Iris pigment epithelial cell (primary cell): ENCODE measurements around the gene PRPF31.
"Not testable (repeated sequence)": the region's sequence is repeated elsewhere in the genome, so short reads cannot be mapped to it uniquely, and the experiment has no call there.

Experiments used
- DNase-seq: peaks from one replicate; pipeline ENCODE4 v3.0.0-alpha.2; 2011; ENCODE audit warnings: low read depth

Gene PRPF31

GRCh38 chr19:54162884-54163283, 47.3 kb downstream of the PRPF31 start:
- DNase-seq, result no peak

GRCh38 chr19:54164369-54165068, 49.0 kb downstream of the PRPF31 start:
- peak; percentile 20 for DNase-seq

- DNase-seq, result no peak
Observed at GRCh38 chr19:54165222-54165621, 49.7 kb downstream of the PRPF31 start.

DNA sequence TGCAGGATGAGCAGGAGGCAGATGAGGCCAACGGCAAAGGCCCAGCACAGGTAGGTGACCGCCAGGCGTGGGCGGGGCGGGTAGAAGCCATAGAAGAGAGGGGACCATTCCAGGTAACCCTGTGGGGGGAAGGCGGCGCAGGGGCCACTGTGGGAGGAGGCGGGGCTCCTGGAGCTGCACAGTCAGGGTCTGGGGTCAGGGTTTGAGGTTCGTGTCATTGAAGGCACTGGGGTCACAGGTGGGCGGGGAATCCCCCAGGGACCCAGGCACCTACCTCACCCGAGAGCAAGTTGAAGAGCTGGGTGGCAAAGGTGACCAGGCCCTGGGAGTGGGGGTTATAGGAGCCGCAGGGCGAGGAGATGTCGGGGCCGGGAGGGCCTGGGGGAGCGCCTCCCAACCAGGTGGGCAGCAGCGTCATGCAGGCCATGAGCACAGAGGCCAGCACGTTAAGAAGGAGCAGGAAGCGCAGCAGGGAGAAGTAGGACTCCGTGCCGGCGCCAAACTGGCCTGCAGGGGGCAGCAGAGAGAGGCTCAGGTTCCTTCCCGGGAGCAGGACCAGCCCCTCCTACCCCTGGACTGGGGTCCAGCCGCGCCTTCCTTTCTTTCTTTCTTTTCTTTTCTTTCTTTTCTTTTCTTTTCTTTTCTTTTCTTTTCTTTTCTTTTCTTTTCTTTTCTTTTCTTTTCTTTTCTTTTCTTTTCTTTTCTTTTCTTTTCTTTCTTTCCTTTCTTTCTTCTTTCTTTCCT, 52.8 kb downstream of the PRPF31 start:
- peak; percentile 70 for DNase-seq

DNA sequence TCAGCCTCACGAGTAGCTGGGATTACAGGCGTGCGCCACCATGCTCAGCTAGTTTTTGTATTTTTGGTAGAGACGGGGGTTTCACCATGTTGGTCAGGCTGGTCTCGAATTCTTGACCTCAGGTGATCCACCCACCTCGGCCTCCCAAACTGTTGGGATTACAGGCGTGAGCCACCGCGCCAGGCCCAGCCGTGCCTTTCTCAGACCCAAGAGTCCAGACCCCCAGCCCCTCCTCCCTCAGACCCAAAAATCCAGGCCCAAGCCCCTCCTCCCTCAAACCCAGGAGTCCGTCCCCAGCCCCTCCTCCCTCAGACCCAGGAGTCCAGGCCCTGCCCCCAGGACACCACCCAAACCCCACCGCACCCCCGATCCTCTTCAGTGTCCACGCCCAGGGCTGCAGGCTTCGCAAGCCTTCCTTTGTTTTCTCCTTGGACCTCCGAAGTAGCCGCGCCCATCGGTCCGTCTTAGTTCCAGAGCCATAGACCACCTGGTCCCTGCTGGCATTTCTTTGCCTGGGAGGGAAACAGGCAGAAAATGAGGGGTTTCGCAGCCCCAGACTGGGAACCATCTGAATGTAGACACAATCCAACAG, 53.7 kb downstream of the PRPF31 start:
- DNase-seq, result no peak

DNA sequence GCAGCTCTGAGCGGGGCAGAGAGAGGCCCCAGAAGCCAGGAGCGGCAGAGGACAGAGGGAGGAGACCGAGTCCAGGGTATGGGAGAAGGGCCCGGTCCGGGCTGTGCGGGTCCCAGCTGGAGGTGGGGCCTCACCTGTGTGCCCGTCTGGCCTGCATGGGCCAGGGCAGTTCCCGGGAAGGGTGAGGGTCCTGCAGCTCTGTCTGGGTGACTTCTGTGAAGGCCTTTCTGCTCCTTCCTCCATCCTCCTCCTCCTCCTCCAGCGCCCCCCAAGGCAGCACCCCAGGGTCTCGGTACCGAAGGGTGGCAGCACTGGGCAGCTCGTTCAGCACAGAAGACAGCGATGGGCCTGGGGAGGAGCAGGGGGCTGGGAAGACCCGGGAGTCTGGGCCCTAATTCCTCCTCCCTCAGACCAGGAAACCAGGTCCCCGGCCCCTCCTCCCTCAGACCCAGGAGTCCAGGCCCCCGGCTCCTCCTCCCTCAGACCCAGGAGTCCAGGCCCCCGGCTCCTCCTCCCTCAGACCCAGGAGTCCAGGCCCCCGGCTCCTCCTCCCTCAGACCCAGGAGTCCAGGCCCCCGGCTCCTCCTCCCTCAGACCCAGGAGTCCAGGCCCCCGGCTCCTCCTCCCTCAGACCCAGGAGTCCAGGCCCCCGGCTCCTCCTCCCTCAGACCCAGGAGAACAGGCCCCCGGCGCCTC, 56.3 kb downstream of the PRPF31 start:
- DNase-seq, result not testable (repeated sequence)

DNA sequence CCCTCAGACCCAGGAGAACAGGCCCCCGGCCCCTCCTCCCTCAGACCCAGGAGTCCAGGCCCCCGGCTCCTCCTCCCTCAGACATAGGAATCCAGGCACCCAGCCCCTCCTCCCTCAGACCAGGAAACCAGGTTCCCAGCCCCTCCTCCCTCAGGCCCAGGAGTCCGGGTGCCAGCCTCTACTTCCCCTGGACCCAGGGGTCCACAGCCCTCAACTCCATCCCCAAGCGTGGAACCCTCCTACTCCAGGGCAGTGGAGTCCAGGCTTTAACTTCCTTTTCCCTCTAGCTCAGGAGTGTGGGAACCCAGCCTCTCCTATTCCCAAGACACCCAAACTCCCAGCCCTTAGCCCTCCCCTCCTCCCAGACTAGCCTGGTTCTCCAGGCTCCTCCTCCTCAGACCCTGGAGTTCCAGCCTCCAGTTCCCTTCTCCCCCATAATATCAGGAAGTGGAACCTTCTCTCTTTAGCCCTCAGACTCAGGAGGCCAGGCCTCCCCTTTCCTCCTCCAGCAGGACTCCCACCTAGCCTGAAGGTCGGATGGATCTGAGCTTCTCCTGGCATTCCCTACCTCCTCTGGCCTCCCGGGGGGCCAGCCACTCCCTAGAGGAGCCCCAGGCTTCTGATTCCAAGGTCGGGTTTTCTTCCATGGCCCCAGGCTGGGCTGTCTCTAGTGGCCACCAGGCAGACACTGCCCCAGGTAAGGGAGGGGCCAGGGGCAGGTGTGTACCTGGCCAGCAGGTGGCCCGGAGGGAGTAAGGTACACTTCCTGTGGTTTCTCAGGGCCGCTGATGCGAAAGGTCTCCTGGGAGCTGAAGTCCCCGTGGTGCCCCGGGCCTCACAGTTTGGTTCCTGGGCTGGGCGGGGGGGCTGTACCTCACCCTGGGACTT, 57.2 kb downstream of the PRPF31 start, which contains the start of gene TMC4:
Gene TMC4 (minus strand): TSS at position 690 of the 888 bp plus-strand sequence. CDS start 43 bp downstream, at position 647.
- no peak for DNase-seq

DNA sequence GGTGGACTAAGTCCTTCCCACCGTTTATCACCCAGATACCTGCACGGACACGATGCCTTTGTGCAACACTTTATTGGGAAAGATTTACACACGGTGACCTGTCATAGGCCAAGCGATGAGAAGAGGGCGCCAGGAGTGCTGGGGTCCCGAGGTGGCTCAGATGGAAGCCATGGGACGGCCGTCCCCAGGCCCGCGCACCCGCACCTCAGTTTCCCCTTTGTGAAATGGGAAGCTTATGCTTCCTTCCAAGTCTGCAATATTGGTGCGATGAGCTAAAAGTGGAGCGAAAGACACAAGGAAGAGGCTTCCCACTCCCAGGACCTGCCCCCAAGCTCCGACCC, 57.8 kb downstream of the PRPF31 start:
- no peak for DNase-seq

GRCh38 chr19:54173951-54174834, 58.6 kb downstream of the PRPF31 start:
- no peak for DNase-seq

- DNase-seq, result no peak
Observed at GRCh38 chr19:54178581-54179261, 63.2 kb downstream of the PRPF31 start.

GRCh38 chr19:54179262-54179852, 63.8 kb downstream of the PRPF31 start:
- no peak for DNase-seq

DNA sequence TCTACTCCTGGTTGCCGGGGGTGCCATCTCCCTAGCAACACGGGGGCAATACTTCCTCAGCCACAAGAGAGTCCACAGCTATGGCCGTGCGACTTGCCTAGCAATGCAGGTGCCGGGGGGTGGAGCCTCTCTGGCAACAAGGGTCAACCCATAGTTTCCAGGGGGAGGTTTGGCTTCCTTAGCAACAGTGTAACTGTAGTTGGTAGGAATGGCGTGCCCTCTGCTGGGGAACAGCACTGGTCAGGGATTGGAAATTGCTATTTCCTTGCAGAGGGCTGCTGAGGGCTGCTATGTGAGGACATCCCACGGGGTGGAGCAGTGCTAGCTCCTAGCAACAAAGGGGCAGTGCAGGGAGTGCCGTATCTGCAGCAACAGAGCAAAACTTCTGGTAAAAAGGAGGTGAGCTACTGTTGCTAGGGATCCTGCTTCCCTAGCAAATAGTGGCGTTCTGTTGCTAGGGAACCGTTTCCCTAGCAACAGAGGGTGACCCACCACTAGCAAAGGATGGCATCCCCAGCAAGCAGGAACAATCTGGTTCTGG, 64.4 kb downstream of the PRPF31 start:
- peak; percentile 71 for DNase-seq

GRCh38 chr19:54180691-54181091, 65.1 kb downstream of the PRPF31 start:
- no peak for DNase-seq
